Parietal lobe (tissue), 1 donor: ENCODE measurements around the gene ELOVL2. TPM values are rescaled to one million over a fixed set of nuclear protein-coding genes. Genes with fewer than 3 reads are reported as not detected.

Experiments
- total RNA-seq: library from RNA; depleted of rRNA; stranded (reverse); fragments of >200 nt; gene quantifications from one replicate; pipeline ENCODE4 v1.2.3, GENCODE V29; 2014

ELOVL2 gene, protein sequence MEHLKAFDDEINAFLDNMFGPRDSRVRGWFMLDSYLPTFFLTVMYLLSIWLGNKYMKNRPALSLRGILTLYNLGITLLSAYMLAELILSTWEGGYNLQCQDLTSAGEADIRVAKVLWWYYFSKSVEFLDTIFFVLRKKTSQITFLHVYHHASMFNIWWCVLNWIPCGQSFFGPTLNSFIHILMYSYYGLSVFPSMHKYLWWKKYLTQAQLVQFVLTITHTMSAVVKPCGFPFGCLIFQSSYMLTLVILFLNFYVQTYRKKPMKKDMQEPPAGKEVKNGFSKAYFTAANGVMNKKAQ
- total RNA-seq: 45.7 TPM

DNA sequence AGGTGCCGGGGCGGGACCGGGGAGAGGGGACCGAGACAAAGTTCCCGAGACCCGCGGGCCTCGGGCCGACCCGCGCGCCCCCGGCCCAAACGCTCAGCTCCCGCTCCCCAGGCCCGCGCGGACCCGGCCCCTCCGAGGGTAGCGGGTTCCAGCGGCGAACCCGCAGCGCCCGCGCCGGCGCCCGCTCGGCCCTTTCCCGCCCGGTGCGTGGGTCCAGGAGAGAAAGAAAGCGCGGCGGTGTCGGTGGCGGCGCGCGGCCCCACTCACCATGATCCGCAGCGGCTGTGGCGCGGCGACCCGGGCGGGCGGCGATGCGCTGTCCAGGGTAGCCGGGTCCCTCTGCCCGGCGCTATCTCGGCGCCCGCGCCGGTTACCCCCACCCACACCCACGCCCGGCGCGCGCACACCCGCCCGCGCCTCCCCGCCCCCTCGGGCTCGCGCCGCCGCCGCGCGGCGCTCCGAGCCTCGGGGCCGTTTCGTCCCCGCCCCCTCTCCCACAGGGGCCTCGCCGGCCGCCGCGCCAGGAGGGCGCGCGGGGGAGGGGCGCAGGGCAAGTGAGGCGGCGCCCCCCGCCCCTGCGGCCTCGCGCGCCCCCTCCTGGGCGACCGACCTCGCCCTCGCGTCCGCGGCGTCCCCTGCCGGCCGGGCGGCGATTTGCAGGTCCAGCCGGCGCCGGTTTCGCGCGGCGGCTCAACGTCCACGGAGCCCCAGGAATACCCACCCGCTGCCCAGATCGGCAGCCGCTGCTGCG, at the start of gene ELOVL2:
Gene ELOVL2, minus strand, starts transcription at position 345 of the 751 bp plus-strand sequence. Its CDS starts 75 bp downstream, at position 270.

Other genes starting within 250 kb of the ELOVL2 start
- gene MAK, start 205.8 kb downstream of the ELOVL2 start, total RNA-seq: 0.31 TPM
- gene GCM2, start 162.3 kb downstream of the ELOVL2 start, total RNA-seq: not detected
- 11.9 TPM for gene SYCP2L, start 157.3 kb downstream of the ELOVL2 start, total RNA-seq
- 86.7 TPM for gene SMIM13, start 49.5 kb upstream of the ELOVL2 start, total RNA-seq
- gene ERVFRD-1, start 67.4 kb upstream of the ELOVL2 start, total RNA-seq: not detected
- gene NEDD9, start 188.4 kb upstream of the ELOVL2 start, total RNA-seq: 36.3 TPM